Measurements from ENCODE around the gene GPR132. TPM values are rescaled to one million over a fixed set of nuclear protein-coding genes. Genes with fewer than 3 reads are reported as not detected.
"Not testable (repeated sequence)": the region's sequence is repeated elsewhere in the genome, so short reads cannot be mapped to it uniquely, and the experiment has no call there.

GPR132 gene
- total RNA-seq, 1 experiment from 2014 or later: 1.4 TPM

DNA sequence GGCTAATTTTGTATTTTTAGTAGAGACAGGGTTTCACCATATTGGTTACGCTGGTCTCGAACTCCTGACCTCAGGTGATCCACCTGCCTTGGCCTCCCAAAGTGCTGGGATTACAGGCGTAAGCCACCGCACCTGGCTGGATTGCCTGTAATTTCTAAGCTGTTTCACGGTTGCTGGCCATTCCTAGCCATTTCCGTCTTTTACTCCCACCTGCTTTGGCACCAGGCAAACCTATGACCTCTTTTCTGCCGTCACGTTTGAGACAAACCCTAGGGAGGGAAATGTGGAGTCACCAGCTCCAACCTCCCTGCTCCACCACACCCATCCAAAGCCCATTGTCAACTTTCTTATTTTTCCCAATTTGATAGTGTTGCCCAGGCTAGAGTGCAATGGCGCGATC is 1.2 kb downstream of the GPR132 start:
- no peak overlapping the region for H3K27ac Mint-ChIP-seq (ENCODE audit: unreplicated experiment)
- CTCF ChIA-PET: no interaction called here
- H3K27me3 Mint-ChIP-seq (ENCODE audit: unreplicated experiment): no peaks in the 10 kb centered on the region
- H3K4me3 Mint-ChIP-seq (ENCODE audit: low read depth, unreplicated experiment): no peak overlapping the region
- no peak for DNase-seq
- H3K4me1 Mint-ChIP-seq (ENCODE audit: low read depth, unreplicated experiment): peaks cover 15% of the 10 kb centered on the region
- no peaks in the 10 kb centered on the region for H3K9me3 Mint-ChIP-seq (ENCODE audit: low read depth, unreplicated experiment)
- no TSS peak for BruUV-seq (replicated peaks)
- peaks cover 36% of the 10 kb centered on the region for H3K36me3 Mint-ChIP-seq (ENCODE audit: insufficient read depth, unreplicated experiment)
- TF ChIP-seq CTCF (IDR thresholded peaks at IDR 0.05; ENCODE audit: unreplicated experiment): no peak
- intact Hi-C loops (cut with micrococcal nuclease; ENCODE audit: unreplicated experiment): no loop called here

DNA sequence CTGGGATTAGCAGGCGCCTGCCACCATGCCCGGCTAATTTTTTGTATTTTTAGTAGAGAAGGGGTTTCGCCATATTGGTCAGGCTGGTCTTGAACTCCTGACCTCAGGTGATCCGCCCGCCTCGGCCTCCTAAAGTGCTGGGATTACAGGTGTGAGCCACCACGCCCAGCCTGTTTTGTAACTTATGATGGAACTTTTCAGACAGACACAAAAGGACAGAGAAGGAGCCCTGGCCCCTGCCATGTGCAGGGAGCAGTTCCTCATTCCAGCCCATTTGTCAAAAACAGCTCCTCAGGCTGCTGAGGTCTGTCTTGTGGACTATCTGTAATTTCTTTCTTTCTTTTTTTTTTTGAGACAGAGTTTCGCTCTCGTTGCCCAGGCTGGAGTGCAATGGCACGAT is 1.7 kb downstream of the GPR132 start:
- not testable (repeated sequence) for BruUV-seq (replicated peaks); H3K27me3 Mint-ChIP-seq (ENCODE audit: unreplicated experiment)
- peaks cover 36% of the 10 kb centered on the region for H3K36me3 Mint-ChIP-seq (ENCODE audit: insufficient read depth, unreplicated experiment)

DNA sequence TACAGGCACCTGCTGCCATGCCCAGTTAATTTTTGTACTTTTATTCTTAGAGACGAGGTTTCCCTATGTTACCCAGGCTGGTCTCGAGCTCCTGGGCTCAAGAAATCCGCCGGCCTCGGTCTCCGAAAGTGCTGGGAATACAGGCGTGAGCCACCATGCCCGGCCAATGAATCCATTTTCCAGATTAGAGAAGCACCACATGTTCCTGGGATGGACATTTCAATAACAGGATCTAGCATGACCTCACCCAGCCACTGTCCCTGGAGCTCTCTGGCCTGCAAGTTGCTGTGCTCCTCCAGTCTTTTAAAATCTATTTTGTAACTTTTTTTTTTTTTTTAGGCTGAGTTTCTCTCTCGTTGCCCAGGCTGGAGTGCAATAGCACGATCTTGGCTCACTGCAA is 2.2 kb downstream of the GPR132 start:
- intact Hi-C loops (cut with micrococcal nuclease; ENCODE audit: unreplicated experiment): no loop called here
- H3K4me3 Mint-ChIP-seq (ENCODE audit: low read depth, unreplicated experiment): no peak overlapping the region
- H3K9me3 Mint-ChIP-seq (ENCODE audit: low read depth, unreplicated experiment): no peaks in the 10 kb centered on the region
- H3K4me1 Mint-ChIP-seq (ENCODE audit: low read depth, unreplicated experiment): peaks cover 15% of the 10 kb centered on the region
- BruUV-seq (replicated peaks): no TSS peak
- peaks cover 36% of the 10 kb centered on the region for H3K36me3 Mint-ChIP-seq (ENCODE audit: insufficient read depth, unreplicated experiment)
- CTCF ChIA-PET: no interaction called here
- H3K27me3 Mint-ChIP-seq (ENCODE audit: unreplicated experiment): no peaks in the 10 kb centered on the region
- DNase-seq: no peak
- peak overlapping the region; percentile 71 for H3K27ac Mint-ChIP-seq (ENCODE audit: unreplicated experiment)
- no peak for TF ChIP-seq CTCF (IDR thresholded peaks at IDR 0.05; ENCODE audit: unreplicated experiment)

More for the DNA sequence above, 1.7 kb downstream of the GPR132 start:
- H3K4me3 Mint-ChIP-seq (ENCODE audit: low read depth, unreplicated experiment); intact Hi-C loops (cut with micrococcal nuclease; ENCODE audit: unreplicated experiment); H3K9me3 Mint-ChIP-seq (ENCODE audit: low read depth, unreplicated experiment); H3K27ac Mint-ChIP-seq (ENCODE audit: unreplicated experiment); DNase-seq; CTCF ChIA-PET: not testable (repeated sequence)
- peaks cover 15% of the 10 kb centered on the region for H3K4me1 Mint-ChIP-seq (ENCODE audit: low read depth, unreplicated experiment)

DNA sequence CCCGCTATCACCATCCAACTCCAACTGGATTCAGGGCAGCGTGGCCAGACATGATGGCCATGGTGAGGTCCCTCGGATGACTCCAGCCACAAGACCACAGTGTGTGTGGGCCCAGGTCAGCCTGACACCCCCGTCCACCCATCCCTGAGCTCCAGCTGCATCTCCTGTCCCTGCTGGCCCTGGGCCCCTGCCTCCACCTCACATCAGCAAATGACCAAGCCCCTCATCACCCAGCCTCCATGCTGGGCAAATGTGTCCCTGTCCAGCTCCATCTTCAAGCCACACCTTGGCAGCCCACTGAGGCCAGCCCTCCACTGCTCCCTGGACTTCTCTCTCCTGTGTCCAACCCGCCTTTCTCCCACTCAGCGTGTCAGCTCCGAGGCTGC is 3.2 kb downstream of the GPR132 start:
- intact Hi-C loops (cut with micrococcal nuclease; ENCODE audit: unreplicated experiment): no loop called here
- Mint-ChIP-seq H3K36me3 (ENCODE audit: insufficient read depth, unreplicated experiment) (peaks cover 30% of the 10 kb centered on the region), H3K27me3 (ENCODE audit: unreplicated experiment) (no peaks in the 10 kb centered on the region), H3K4me1 (ENCODE audit: low read depth, unreplicated experiment) (peaks cover 9% of the 10 kb centered on the region), H3K4me3 (ENCODE audit: low read depth, unreplicated experiment) (no peak overlapping the region), H3K9me3 (ENCODE audit: low read depth, unreplicated experiment) (no peaks in the 10 kb centered on the region), H3K27ac (ENCODE audit: unreplicated experiment) (peak overlapping the region; percentile 71)
- TF ChIP-seq CTCF (IDR thresholded peaks at IDR 0.05; ENCODE audit: unreplicated experiment): no peak
- CTCF ChIA-PET: no interaction called here
- BruUV-seq (replicated peaks): no TSS peak
- DNase-seq: no peak

GRCh38 chr14:105061428-105062047 is 3.7 kb downstream of the GPR132 start:
- BruUV-seq (replicated peaks): no TSS peak
- CTCF ChIA-PET: no interaction called here
- DNase-seq: no peak

More at GRCh38 chr14:105061428-105062047, 3.7 kb downstream of the GPR132 start:
- Mint-ChIP-seq H3K36me3 (ENCODE audit: insufficient read depth, unreplicated experiment) (peaks cover 27% of the 10 kb centered on the region), H3K27ac (ENCODE audit: unreplicated experiment) (peak overlapping the region; percentile 71), H3K27me3 (ENCODE audit: unreplicated experiment) (no peaks in the 10 kb centered on the region), H3K4me1 (ENCODE audit: low read depth, unreplicated experiment) (peaks cover 9% of the 10 kb centered on the region), H3K4me3 (ENCODE audit: low read depth, unreplicated experiment) (no peak overlapping the region), H3K9me3 (ENCODE audit: low read depth, unreplicated experiment) (no peaks in the 10 kb centered on the region)
- intact Hi-C loops (cut with micrococcal nuclease; ENCODE audit: unreplicated experiment): no loop called here
- TF ChIP-seq CTCF (IDR thresholded peaks at IDR 0.05; ENCODE audit: unreplicated experiment): no peak
